HepG2 (cell line): ENCODE data around the gene GNAL. TPM values are rescaled to one million over a fixed set of nuclear protein-coding genes. Genes with fewer than 3 reads are reported as not detected.

ENCODE experiments used
- ATAC-seq: fragments of 200-7000 bp; cut with Tn5 transposase; 3 replicates; pipeline ENCODE4 v1.9.1; 2020; ENCODE audit warnings: mild to moderate bottlenecking, moderate library complexity
- BruUV-seq: library from RNA; stranded (reverse); fragments of 400-500 nt; replicated peaks from 2 replicates; lab custom pipeline; 2021; lab: Mats Ljungman, UMichigan
- CTCF ChIA-PET: fragments of 300-600 bp; formaldehyde crosslinking; extraction: SDS; loops from one replicate; lab custom pipeline; 2021; ENCODE audit warnings: low total read pairs, inconsistent platforms, low intra/inter-chr PET ratio; lab: Yijun Ruan, JAX
- POLR2A ChIA-PET: fragments of 350-600 bp; sonication (Branson Sonifier 250); formaldehyde crosslinking; loops from one replicate; lab custom pipeline; 2020; ENCODE audit warnings: antibody characterized with exemption, inconsistent platforms; lab: Yijun Ruan, JAX
- DNase-seq: peaks from one replicate; pipeline ENCODE4 v3.0.0-alpha.2; 2015; ENCODE audit warnings: low spot score
- FAIRE-seq: peaks from 3 replicates; lab custom pipeline; 2011; peaks lifted over from hg19 to GRCh38; lab: Jason Lieb, UNC
- H2AFZ ChIP-seq: one replicate; pipeline ENCODE4 v1.6.1; 2011; ENCODE audit warnings: low read length, inconsistent platforms
- H3K27ac ChIP-seq: fragments of 300-600 bp; 3 replicates; pipeline ENCODE4 v1.8.0; 2011; ENCODE audit warnings: mixed run types, mild to moderate bottlenecking, mixed read lengths, low read length, inconsistent platforms; ENCODE audit not compliant: insufficient read depth; ENCODE audit errors: extremely low read length
- H3K27me3 ChIP-seq, 2 experiments: fragments of 200-600 bp in 1 of 2; 2 replicates in 1 of 2; 3 replicates in 1 of 2; pipeline versions ENCODE4 v1.6.0 to v1.8.0; 2011; ENCODE audit warnings: low read length in 2 of 2, mild to moderate bottlenecking in 2 of 2, moderate library complexity in 2 of 2, inconsistent platforms in 1 of 2; ENCODE audit not compliant: insufficient read depth in 2 of 2, control insufficient read depth in 1 of 2
- H3K36me3 ChIP-seq, 2 experiments: fragments of 200-600 bp in 1 of 2; replicated peaks in 1 of 2; 2 replicates in 1 of 2; 3 replicates in 1 of 2; pipeline versions ENCODE4 v1.5.1 to v1.8.0; 2011; ENCODE audit warnings: low read length in 2 of 2, inconsistent platforms in 1 of 2; ENCODE audit not compliant: insufficient read depth in 2 of 2, control insufficient read depth in 1 of 2
- H3K4me1 ChIP-seq: 2 replicates; pipeline ENCODE4 v1.5.1; 2012; ENCODE audit warnings: low read length, inconsistent platforms; ENCODE audit not compliant: insufficient read depth
- H3K4me2 ChIP-seq: 2 replicates; pipeline ENCODE4 v1.6.0; 2011; ENCODE audit warnings: low read depth, low read length, inconsistent platforms
- H3K4me3 ChIP-seq, 3 experiments: fragments of 200-600 bp in 1 of 3; sonication (generic), shearing (Covaris generic) in 1 of 3; replicated peaks in 1 of 3; 2 replicates each; pipeline ENCODE4 v1.5.1; 2011 to 2016; ENCODE audit warnings: low read length in 3 of 3, inconsistent platforms in 2 of 3, low read depth in 2 of 3, mild to moderate bottlenecking in 2 of 3, control low read depth in 1 of 3, mixed read lengths in 1 of 3; ENCODE audit not compliant: insufficient read depth in 1 of 3
- H3K79me2 ChIP-seq: one replicate; pipeline ENCODE4 v1.6.1; 2011; ENCODE audit warnings: low read length, inconsistent platforms; ENCODE audit not compliant: insufficient read depth
- H3K9ac ChIP-seq: 2 replicates; pipeline ENCODE4 v1.6.0; 2011; ENCODE audit warnings: mild to moderate bottlenecking, low read depth, low read length, inconsistent platforms; ENCODE audit not compliant: insufficient read depth
- H3K9me3 ChIP-seq: 2 replicates; pipeline ENCODE4 v1.5.1; 2012; ENCODE audit warnings: mild to moderate bottlenecking, low read length
- H4K20me1 ChIP-seq: 2 replicates; pipeline ENCODE4 v1.6.0; 2011; ENCODE audit warnings: inconsistent platforms, mild to moderate bottlenecking, low read length, moderate library complexity; ENCODE audit not compliant: insufficient read depth
- CREB1 ChIP-seq, 2 experiments: fragments of 450-650 bp in 1 of 2; IDR thresholded peaks; 2 replicates each; pipeline ENCODE4 v1.6.1; 2016 to 2017; ENCODE audit warnings: control low read depth in 1 of 2, mild to moderate bottlenecking in 1 of 2, missing compliant biosample characterization in 1 of 2, missing genetic modification characterization in 1 of 2
- E2F2 ChIP-seq: sonication (generic); formaldehyde crosslinking; IDR thresholded peaks from 2 replicates; pipeline ENCODE4 v1.4.0; 2020; ENCODE audit warnings: missing genetic modification reagents, borderline replicate concordance
- JARID2 ChIP-seq: sonication (generic); formaldehyde crosslinking; IDR thresholded peaks from 2 replicates; pipeline ENCODE4 v1.8.1; 2023; ENCODE audit warnings: missing genetic modification reagents, inconsistent platforms; ENCODE audit not compliant: insufficient replicate concordance
- MXI1 ChIP-seq: IDR thresholded peaks from 3 replicates; pipeline ENCODE4 v1.6.1; 2012; ENCODE audit warnings: low read depth, low read length, inconsistent platforms, borderline replicate concordance
- MYNN ChIP-seq: sonication (generic); formaldehyde crosslinking; IDR thresholded peaks from 2 replicates; pipeline ENCODE4 v1.4.0; 2020; ENCODE audit warnings: mild to moderate bottlenecking, low read depth, missing genetic modification reagents
- NAIF1 ChIP-seq: sonication (generic); formaldehyde crosslinking; IDR thresholded peaks from 2 replicates; pipeline ENCODE4 v1.5.0; 2020; ENCODE audit warnings: mild to moderate bottlenecking, missing genetic modification reagents, borderline replicate concordance
- POLR2AphosphoS5 ChIP-seq: IDR thresholded peaks from 2 replicates; pipeline ENCODE4 v1.6.1; 2012; ENCODE audit warnings: low read depth, low read length
- RFXANK ChIP-seq: IDR thresholded peaks from 2 replicates; pipeline ENCODE4 v1.6.1; 2016
- ZBTB7B ChIP-seq: sonication (generic); formaldehyde crosslinking; IDR thresholded peaks from 2 replicates; pipeline ENCODE4 v1.4.0; 2020; ENCODE audit warnings: missing genetic modification reagents
- ZFP82 ChIP-seq: sonication (generic); formaldehyde crosslinking; IDR thresholded peaks from 2 replicates; pipeline ENCODE4 v1.5.1; 2020; ENCODE audit warnings: mild to moderate bottlenecking, missing genetic modification reagents, borderline replicate concordance
- ZNF496 ChIP-seq: sonication (generic); formaldehyde crosslinking; IDR thresholded peaks from 2 replicates; pipeline ENCODE4 v1.8.1; 2023; ENCODE audit warnings: mild to moderate bottlenecking, moderate library complexity, missing genetic modification reagents; ENCODE audit not compliant: insufficient replicate concordance
- ZNF740 ChIP-seq: sonication (generic); formaldehyde crosslinking; IDR thresholded peaks from 2 replicates; pipeline ENCODE4 v1.4.0; 2020; ENCODE audit warnings: missing genetic modification reagents
- ZXDC ChIP-seq: sonication (generic); formaldehyde crosslinking; IDR thresholded peaks from 2 replicates; pipeline ENCODE4 v1.5.0; 2020; ENCODE audit warnings: mild to moderate bottlenecking, missing genetic modification reagents
- WGBS: methylation state at CpG from one replicate; pipeline ENCODE4 v1.1.6; 2017; ENCODE audit warnings: low lambda C conversion rate; 5-methylcytosine and 5-hydroxymethylcytosine counted together
- in situ Hi-C: cut with HindIII; loops from 2 replicates; pipeline ENCODE4 v1.10.0; 2017; ENCODE audit warnings: low pct_unique_long_range_greater_than_20kb; ENCODE audit not compliant: extremely low pct_ligation_motif_present
- intact Hi-C: fragments of 100-400 bp; cut with micrococcal nuclease; formaldehyde crosslinking; loops from one replicate; pipeline ENCODE4 v1.10.0; 2022; ENCODE audit not compliant: unreplicated experiment
- polyA plus RNA-seq, 8 experiments: library from polyadenylated mRNA; depleted of rRNA in 3 of 8; stranded (reverse) in 7 of 8; unstranded in 1 of 8; fragments of >200 nt; fragmentation: Illumina TruSeq in 4 of 8; extraction: Trizol in 4 of 8; gene quantifications; 2 replicates each; pipeline versions ENCODE4 v1.2.1 to v1.2.3, GENCODE V29; 2011 to 2016; ENCODE audit warnings: low read depth in 4 of 8, missing spikeins in 1 of 8, mixed read lengths in 1 of 8; ENCODE audit not compliant: insufficient read depth in 1 of 8
- total RNA-seq, 5 experiments: library from RNA; depleted of rRNA; stranded (reverse); fragments of >200 nt; fragmentation: Illumina TruSeq; extraction: Trizol; gene quantifications; 2 replicates each; pipeline ENCODE4 v1.2.3, GENCODE V29; 2016; ENCODE audit warnings: low read depth in 1 of 5

GNAL gene
- total and polyA plus RNA-seq, 2 of the 13 experiments (the other 11 are each of a cell fraction or from before 2014, with no cell fraction given) = 0.87 to 1.4 TPM

- WGBS = 0% methylated on average over 2 of the region's 4 CpGs
- H3K9ac ChIP-seq = no peak overlapping the region
- FAIRE-seq = no peak
- no peaks in the 10 kb centered on the region for H3K79me2 ChIP-seq
- BruUV-seq = no TSS peak
- TF ChIP-seq ZNF740 (CRISPR knock-in tag) (no peak), ZXDC (CRISPR knock-in tag) (no peak), ZFP82 (CRISPR knock-in tag) (no peak), RFXANK (CRISPR knock-in tag) (no peak), ZBTB7B (CRISPR knock-in tag) (no peak), ZNF496 (CRISPR knock-in tag) (no peak), MYNN (CRISPR knock-in tag) (no peak), E2F2 (CRISPR knock-in tag) (no peak), POLR2AphosphoS5 (no peak), MXI1 (no peak), NAIF1 (CRISPR knock-in tag) (no peak), JARID2 (CRISPR knock-in tag) (no peak), CREB1 (IDR thresholded peaks at IDR 0.05) (no peak), CREB1 (CRISPR knock-in tag; IDR thresholded peaks at IDR 0.05) (no peak)
- no peaks in the 10 kb centered on the region for H4K20me1 ChIP-seq
- peaks cover 6 to 61% of the 10 kb centered on the region in 2 experiments; a peak in 4 of 5 replicates for H3K27me3 ChIP-seq
- no peak overlapping the region for H3K4me3 ChIP-seq
- H3K4me2 ChIP-seq = no peak overlapping the region
- in situ Hi-C loops = no loop called here
- ChIA-PET POLR2A (no interaction called here), CTCF (no interaction called here)
- no peak overlapping the region for H3K27ac ChIP-seq
- ATAC-seq = no peak
- H3K4me1 ChIP-seq = no peaks in the 10 kb centered on the region
- H2AFZ ChIP-seq = no peak overlapping the region
- no peaks in the 10 kb centered on the region for H3K9me3 ChIP-seq
- intact Hi-C loops = no loop called here
- DNase-seq = no peak
- no peaks in the 10 kb centered on the region for H3K36me3 ChIP-seq
Observed at GRCh38 chr18:11664286-11664685, 24.8 kb upstream of the GNAL start.
